Left hindlimb (tissue), 1 donor: ENCODE measurements around the gene ABI2.
"Not testable (repeated sequence)": the region's sequence is repeated elsewhere in the genome, so short reads cannot be mapped to it uniquely, and the experiment has no call there.

Source experiments
- DNase-seq: peaks from one replicate; pipeline ENCODE4 v3.0.0-alpha.2; 2018

Gene ABI2

GRCh38 chr2:203359450-203359849 is 31.3 kb downstream of the ABI2 start:
- no peak for DNase-seq

GRCh38 chr2:203360833-203361430 is 32.7 kb downstream of the ABI2 start:
- DNase-seq, result no peak

- DNase-seq, result no peak
Observed at GRCh38 chr2:203361495-203361894, 33.3 kb downstream of the ABI2 start.

GRCh38 chr2:203361922-203362321 is 33.7 kb downstream of the ABI2 start:
- DNase-seq, result no peak

GRCh38 chr2:203366639-203367466 is 38.7 kb downstream of the ABI2 start:
- no peak for DNase-seq

- DNase-seq, result not testable (repeated sequence)
Observed at GRCh38 chr2:203372706-203373105, 44.5 kb downstream of the ABI2 start.

GRCh38 chr2:203376173-203376572 is 48.0 kb downstream of the ABI2 start:
- no peak for DNase-seq

- no peak for DNase-seq
Observed at GRCh38 chr2:203379156-203379555, 51.0 kb downstream of the ABI2 start.

- DNase-seq, result no peak
Observed at GRCh38 chr2:203383038-203383437, 54.8 kb downstream of the ABI2 start.

GRCh38 chr2:203388153-203388552 is 60.0 kb downstream of the ABI2 start:
- not testable (repeated sequence) for DNase-seq

GRCh38 chr2:203394519-203395227 is 66.5 kb downstream of the ABI2 start:
- DNase-seq, result no peak

- no peak for DNase-seq
Observed at GRCh38 chr2:203395858-203396257, 67.7 kb downstream of the ABI2 start.

GRCh38 chr2:203396667-203397066 is 68.5 kb downstream of the ABI2 start:
- no peak for DNase-seq

- no peak for DNase-seq
Observed at GRCh38 chr2:203399031-203399430, 70.8 kb downstream of the ABI2 start.

- no peak for DNase-seq
Observed at GRCh38 chr2:203400805-203401585, 72.8 kb downstream of the ABI2 start.

GRCh38 chr2:203404996-203405395 is 76.8 kb downstream of the ABI2 start:
- no peak for DNase-seq

GRCh38 chr2:203407496-203407895 is 79.3 kb downstream of the ABI2 start:
- DNase-seq, result no peak

- peak; percentile 49 for DNase-seq
Observed at GRCh38 chr2:203412546-203413331, 84.5 kb downstream of the ABI2 start.

GRCh38 chr2:203413796-203414195 is 85.6 kb downstream of the ABI2 start:
- DNase-seq, result no peak

- peak; percentile 43 for DNase-seq
Observed at GRCh38 chr2:203418271-203418670, 90.1 kb downstream of the ABI2 start.

GRCh38 chr2:203427061-203427460 is 98.9 kb downstream of the ABI2 start:
- no peak for DNase-seq

- not testable (repeated sequence) for DNase-seq
Observed at GRCh38 chr2:203429643-203430042, 101.4 kb downstream of the ABI2 start.
